ENCODE data around the gene ASB8.
"Not testable (repeated sequence)": the region's sequence is repeated elsewhere in the genome, so short reads cannot be mapped to it uniquely, and the experiment has no call there.

ASB8 gene

DNA sequence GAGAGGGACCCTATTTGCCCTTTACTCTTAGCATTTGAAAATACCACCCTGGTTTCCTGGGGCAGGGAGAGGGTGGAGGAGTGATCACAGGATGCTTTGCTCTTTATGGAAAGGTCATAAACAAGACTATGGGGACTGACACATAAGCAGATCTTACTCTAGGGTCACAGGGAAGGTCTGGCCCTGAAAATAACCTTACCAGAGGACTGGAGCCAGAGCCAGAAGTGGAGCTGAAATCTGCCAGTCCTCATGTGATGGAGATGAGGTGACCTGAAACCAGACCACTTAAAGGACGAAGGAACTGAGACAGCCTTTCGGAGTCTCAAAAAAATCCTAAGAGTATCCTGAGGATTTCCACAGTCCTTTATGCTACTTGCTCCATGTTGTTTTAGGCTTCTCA lies 25.8 kb downstream of the ASB8 start:
- DNase-seq = no peak

DNA sequence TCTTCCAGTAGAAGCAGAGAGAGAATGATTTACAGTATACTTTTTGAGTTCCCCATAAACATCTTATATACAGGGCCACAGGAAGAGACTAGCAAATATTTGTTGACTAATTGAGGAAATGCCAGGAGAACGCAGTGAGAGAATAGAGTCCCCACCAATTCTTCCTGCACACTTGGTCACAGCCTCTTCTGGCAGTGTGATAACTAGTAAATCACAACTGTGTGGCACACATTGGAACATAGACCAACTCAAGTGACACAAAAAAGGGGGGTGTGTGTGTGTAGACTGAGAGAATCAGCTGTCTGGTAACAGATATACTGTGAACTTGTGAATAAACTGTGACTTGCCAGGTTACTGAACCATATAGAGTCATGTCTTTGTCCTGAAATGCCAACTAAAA lies 27.9 kb downstream of the ASB8 start:
- DNase-seq = no peak

DNA sequence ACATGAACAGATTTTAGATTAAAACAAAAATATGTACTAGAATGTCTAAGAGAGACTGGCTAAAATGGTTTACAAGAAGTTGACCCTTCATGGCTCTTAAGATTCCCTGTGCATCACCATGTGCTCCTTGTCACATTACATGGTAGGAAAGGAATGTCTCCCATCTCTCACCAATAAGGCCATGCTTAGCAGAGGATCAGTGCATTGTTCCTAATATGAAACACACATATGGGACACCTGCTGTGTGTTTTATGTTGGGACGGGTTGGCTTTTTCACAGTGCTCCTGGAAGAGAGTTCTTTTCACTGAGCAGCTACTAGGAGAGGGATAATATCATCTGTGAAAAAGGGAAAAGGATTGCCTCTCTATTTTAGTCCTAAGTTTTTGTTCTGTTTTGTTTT lies 28.5 kb downstream of the ASB8 start:
- no peak for DNase-seq

DNA sequence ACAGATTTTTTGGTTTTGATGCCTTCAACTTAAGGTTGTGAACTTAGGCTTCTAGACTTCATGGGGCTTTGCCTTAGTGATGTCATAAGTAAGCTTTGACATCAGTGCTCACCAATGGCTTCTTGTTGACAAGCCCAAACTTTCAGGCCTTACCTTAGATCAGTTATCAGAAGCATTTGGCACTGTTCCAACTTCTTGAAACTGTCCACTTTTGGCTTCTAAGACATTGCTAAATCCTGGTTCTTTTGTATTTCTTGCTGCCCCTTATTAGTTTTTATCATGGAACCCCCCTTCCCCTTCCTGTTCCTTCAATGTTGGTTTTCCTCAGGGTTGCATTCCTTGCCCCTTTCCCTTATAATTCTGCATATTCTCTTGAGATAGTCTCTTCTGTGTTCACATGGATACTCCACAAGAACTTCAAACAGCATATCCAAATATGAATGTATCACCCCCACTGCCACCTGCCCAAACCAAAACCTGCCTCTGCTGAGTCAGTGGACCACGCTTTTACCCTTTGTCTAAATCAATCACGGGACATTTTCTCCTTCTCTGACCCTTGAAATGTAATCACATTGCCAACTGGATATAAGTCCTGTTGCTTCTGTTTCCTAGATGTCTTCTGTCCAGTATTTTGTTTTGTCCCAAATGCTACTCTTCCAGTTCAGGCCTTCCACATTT lies 30.2 kb downstream of the ASB8 start:
- DNase-seq = no peak

DNA sequence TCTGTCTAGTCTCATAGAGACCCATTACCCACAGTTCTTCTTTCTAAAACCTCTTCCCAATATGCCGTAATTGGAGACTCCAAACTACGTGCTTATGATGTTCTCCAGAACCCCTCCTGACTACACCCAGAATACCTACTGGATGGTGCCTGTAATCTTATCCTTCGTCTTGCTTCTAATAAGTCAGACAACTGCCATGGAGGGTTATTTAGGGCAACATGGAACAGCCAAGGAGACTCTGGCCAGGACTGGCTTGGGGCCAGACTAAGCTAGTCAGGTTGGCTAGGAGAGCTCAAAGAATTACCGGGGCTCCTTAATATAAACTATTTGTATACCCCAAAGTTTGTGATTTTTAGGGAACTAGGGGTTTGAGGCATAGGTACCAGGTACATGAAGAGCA lies 31.3 kb downstream of the ASB8 start:
- no peak for DNase-seq

DNA sequence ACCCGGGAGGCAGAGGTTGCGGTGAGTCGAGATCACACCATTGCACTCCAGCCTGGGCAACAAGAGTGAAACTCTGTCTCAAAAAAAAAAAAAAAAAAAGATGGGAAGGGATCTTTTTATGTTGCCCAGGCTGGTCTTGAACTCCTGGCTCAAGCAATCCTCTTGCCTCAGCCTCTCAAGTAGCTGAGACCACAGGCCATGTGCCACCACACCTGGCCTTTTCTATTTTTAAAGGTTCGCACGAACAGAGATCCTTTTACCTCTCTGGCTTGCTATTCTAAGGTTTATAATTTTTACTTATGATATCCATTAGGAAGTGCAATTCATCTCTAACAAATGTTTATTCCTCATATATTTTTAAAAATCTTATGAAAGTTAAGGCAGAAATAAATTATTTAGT lies 31.8 kb downstream of the ASB8 start:
- not testable (repeated sequence) for DNase-seq

DNA sequence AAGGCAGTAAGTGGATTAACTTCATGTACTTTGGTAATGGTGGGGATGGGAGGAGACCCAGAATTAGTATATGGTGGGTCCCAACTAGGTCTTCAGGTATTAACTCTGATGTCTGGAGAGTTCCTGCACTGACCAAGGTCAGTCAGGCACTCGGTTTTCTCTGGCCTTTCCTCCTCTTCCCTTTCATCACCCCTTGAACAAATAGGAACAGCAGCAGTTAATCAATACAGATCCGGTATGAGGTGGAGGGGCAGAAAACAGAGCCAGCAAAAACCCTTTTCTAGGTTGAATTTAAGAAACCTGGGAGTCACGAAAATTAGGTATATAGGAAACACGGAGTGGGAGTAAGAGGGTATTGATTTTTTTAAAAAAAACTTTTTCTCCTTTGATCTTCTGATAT lies 34.1 kb downstream of the ASB8 start:
- no peak for DNase-seq

DNA sequence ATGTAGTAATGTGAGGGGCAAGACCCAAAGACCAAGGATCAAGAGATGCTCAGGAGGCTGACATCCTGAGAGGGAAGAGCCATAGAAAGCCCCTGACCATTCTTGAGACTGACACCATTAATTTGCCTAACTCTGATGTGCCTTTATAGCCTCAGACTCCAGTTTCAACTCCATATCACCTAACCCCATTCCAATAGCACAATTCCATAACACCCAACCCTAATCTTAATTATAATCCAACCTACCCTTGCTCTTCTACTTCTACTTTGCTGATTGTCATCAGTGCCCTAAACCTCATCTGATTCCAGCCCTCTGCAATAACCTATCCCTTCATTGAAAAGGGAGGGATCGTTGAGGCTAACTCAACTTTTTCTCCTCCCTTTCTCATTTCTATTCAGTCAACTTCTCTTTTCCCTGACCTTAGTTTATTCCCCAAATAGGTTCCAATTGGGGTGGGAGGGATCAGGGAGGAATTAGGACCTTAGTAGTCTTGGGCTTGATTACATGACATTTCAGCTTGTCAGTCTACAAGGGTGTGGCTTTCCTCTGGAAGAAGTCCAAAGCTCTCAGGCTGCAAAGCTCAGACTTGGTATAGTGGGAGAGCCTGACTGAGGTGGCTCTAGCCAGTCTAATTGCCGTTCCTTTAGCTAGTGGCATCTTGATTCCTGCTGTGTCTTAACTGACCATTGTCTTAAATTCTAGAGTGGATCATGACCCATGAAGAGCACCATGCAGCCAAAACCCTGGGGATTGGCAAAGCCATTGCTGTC lies 35.1 kb downstream of the ASB8 start:
- DNase-seq = no peak

DNA sequence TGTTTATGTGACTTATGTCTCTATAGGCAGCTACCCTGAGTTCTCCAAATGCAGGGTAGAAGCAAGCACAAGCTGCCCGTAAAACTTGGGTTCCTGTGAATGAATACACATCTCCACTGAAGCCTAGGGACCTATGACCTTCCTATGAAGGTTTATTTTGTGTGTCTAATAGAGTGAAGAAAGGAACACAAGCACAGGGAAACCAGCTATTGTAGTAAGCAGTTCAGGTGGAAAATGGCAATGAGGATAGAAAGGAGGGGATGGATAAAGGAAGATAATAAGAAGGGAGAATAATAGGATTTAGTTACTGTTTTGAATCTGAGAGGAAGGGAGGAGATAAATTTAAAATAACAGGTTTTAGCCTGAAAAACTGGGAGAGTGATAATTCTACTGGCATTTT lies 35.8 kb downstream of the ASB8 start:
- DNase-seq = no peak

DNA sequence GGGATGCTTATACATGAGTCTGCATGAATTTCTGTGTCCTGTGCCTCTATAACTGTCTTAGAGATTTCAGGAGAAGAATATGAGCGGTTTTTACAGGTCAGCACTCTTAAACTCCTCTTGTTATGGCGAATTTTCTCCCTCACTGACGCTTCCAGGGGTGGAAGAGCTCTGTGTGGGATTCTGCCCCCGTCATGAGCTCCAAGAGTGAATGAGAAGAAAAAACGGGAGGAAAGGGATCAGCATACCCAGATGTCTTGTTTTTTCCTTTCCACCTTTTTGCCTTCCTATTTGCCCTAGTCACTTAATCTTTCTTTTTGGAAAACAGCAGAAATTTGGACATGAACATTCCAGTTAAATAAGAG lies 37.5 kb downstream of the ASB8 start:
- DNase-seq = no peak

DNA sequence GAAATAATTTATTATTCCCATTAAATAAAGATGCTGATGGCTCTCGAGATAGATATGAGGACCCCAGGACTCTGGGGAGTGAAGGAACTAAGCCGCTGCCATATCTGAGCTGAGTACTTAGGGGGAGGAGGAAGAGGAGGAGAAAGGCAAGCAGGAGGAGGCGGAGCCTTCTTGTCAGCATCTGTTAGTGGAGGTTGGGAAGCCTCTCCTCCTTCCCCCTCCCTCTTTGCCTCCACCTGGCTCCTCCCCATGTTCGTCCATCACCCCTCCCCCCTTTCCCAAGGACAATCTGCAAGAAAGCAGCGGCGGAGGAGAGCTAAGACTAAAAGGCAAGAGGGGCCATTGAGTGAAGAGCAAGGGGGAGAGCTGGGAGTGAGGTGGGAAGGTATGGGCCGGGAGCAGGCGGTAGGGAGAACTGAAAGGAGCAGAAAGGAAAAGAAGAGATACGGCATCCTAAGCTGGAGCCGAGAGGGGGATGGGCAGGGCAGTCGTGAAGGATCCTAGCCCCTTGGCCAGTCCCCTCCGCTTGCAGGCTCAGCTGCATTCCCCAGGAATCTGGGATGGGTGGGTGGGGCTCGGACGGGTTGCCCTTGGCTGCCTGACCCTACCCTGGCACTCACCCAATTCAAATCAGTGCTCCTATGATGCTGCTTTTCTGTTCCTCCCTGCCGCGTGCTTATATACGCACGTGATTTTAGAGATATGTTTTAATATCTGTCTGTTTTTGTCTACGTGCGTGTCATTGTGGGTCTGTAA lies 38.1 kb downstream of the ASB8 start, which contains the start of gene PFKM:
Gene PFKM (plus strand): TSS at position 287 of the 756 bp plus-strand sequence. CDS start 3,411 bp downstream, outside the sequence.
- DNase-seq = peak; percentile 59

DNA sequence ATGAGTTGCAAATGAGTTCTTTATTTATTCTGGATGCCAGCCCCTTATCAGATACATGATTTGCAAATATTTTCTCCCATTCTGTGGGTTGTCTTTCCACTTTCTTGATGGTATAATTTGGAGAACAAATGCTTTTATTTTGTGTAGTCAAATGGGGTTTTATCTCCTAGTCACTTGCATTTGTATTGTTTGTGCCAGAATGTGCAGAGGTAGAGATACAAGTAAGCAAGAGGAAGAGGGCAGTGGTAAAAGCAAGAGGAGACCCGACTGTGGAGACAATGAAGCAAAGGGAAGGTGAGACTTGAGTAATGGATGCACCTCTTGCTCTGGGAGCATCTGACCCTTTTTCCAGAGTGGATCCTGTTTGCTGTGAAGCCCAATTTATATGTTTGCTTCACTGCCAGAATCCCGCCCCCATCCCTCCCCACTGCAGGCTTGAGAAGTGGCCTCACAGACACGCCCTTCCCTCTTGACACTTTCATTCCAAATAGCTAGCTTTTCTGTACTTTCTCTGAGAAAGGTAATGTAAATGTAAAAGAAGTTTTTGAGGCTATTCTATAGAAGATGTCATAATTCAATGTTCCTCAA lies 38.9 kb downstream of the ASB8 start:
- no peak for DNase-seq

DNA sequence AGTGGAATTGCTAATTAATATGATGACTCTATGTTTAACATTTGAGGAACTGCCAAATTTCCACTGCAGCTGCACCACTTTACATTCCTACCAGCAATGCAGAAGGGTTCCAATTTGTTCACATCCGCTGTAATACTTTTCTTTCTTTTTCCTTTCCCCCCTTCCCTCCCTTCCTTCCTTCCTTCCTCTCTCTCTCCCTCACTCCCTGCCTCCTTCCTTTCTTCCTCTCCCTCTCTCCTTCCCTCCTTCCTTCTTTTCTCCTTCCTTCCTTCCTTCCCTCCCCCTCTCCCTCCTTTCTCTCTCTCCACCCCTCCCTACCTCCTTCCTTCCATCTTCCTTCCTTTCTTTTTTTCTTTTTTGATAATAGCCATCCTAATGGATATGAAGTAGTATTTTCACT lies 41.4 kb downstream of the ASB8 start:
- DNase-seq = no peak

DNA sequence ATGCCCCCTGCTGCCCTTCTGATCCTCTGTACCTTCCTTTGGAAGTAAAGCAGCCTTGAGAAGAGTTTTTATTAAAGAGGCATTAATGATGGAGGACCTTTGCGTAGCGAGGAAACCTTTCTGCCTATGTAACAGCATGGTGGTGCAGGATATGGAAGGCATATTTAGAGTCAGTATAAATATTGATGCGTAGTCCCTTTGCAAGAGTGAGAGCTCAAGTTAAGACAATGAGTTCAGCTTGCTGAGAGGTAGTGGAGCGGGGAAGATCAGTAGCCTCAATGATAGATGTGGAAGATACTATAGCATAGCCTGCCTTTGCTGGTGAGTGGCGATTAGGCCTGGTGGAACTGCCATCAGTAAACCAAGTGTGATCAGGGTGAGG lies 46.0 kb downstream of the ASB8 start:
- not testable (repeated sequence) for DNase-seq

DNA sequence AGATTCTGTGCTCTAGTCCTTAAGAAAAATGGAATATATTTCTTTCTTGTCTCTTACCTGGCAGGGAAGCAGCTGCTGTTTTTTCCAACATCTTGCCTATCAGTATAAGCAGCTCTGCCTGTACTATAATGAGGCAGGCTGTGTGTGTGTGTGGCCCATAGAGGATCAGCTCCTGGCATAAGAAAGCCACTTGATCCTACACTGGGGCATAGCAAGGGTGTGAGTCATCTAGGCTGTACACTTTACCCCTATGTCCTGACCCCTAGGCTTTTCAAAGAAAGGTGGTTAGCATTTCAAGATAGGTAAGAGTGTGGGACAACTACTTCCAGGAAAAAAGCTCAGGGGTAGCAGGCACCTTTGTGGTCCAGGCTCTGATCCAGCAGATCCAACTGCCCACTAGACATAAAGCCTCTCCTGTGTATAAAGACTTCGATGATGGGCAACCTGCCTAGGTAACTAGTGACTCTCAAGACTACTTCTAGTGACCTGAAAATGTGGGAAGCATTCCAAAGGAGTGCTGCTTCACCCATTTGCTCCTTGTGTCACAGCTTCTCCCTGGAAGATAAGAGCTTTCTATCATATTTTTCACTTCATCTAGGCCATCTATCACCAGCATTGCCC lies 46.5 kb downstream of the ASB8 start:
- no peak for DNase-seq

DNA sequence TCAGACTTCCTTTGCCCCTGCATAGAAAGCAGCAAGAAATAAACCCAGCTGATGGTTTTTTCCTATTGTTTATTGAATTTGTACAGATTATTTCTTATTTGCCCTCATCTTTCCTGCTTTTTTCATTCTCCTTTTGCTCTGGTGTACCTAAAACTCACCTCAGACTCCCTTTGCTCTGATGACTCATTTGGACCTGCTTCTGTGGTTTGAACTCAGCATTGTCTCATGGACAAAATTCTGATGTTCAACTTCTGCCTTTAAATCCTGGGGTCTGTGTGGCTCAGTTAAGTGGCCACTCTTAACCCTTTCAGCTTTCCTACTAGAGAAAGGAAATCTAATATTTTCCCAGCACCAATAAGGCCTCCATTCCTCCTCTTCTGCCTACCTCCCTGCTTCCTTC lies 47.9 kb downstream of the ASB8 start:
- no peak for DNase-seq

DNA sequence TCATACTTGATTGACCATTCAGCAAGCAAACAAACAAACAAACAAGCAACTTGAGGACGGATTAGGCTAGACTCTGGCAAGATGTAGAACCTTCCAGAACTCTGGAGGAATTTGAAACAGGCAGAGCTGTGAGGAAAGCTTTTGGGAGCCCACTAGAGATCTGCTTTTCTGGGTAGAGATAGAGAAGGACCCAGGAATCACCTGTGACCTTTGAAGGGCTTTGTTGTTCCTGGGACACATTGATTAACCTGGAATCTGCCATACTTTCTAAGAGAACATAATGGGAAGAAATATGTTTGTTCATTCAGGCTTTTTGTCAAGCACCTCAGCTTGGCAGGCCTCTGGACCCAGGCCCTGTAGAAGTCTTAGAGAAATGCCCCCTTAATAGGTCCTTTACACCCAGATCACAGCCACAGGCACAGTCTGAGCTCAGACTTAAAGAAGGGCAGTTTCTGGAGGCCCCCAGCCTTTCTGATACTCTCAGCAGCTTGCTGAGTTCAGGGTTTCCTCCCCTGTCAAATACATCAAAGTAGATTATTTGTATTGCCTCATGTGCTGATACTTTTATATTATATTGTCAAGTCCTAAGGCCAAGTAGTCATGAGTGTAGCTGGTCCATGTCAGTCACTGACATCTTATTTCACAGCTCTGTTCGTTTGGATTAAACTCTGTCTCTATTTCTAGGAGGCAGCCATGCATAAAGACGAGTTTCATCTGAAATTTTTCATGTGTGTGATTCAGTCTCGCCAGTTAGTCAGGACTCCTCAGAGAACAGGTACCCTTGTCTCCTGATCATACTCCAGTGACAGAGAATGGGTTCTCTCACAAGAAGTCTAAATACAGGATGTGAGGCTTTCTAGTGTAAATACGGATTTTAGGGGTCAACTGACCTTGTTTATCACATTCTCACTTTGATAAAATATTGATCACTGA lies 50.4 kb downstream of the ASB8 start:
- no peak for DNase-seq

DNA sequence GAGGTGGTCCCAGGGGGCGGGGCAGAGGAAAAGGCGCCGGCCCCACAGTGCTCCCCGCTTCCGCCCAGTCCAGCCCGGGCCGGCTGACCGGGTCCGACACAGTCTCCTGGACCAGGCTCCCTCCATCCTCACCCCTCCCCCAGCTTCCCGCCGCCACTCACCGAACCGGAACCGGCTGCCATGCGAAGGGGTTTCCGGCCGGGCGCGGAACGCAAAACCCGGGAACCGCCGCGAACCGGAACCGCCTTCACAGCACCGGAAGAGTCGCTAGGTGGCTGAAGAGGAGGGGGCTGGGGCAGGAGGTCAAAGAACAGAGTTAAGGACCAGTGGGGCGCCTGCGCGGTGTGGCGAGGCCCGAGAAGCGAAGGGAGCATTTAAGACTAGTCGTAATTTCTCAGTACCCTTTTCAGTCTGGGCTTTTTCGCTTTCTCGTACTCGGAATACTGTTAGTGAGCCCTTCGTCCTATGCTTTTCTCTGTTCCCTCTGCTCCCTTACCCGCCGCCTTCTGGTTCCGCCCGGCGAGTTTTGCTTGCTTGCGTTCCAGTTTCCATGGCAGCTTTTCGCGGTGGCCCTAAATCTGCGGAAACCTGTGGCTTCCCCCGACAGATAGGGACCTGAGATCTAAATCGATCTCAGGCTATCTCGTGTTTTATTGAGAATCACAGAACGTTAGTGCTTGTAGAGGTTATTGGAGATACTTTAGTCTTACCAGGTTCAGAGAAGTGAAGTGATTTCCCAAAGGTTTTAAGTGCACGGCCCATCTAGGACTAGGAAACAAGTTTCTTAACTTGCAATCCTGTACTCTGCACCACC lies 51.2 kb downstream of the ASB8 start, which contains the start of gene SENP1:
Gene SENP1 (minus strand): TSS at position 213 of the 814 bp plus-strand sequence. CDS start 4,607 bp downstream, outside the sequence.
- DNase-seq = peak; percentile 88

DNA sequence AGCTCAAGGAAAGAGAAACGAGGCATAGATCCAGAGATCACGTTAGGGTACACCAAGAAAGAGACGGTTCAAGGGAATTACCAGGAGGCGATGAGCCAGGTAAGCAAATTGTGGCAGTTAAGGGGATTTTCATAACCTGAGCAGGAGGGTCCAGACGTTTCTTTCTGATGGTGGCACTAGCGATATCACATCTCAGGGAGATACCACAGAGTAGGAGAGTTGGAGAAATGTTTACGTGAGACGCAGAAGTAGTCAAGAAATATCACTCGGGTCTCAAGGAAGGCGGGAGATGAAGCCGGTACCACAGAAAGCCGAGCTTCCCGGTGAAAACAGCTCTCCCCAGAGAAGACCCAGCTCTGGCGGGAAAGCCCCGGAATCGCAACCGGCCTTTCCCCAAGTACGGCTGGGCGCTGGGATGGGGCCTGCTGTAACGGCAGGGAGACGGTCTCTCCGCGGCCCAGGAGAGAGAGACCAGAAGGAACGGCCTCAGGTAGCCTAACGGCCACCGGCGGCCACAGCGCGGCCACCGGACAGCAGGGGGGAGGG lies 51.9 kb downstream of the ASB8 start:
- DNase-seq = peak; percentile 41

DNA sequence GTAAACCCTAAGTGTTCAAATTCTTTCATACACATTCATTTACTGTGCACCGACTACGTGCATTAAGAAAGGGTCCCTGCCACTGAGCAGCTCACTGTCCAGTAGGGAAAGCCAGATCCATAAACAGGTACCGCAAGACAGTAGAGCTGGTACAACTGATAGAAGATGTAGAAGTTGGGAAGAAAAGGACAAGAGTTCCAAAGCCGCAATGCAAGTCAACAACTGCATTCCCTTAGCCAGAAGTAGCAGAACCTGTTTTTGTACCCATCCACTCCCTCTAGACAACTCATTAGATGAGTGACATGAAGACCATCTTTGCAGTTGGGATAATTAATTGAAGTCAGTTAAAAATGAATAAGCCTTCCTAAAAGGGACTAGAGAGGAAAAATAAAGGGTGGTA lies 52.8 kb downstream of the ASB8 start:
- DNase-seq = no peak

All from activated CD4-positive, alpha-beta T cell treated with anti-CD3 and anti-CD28 coated beads, Interleukin-2, amount 50 U/mL, for 1 hour (primary cell).